Measurements from ENCODE around the gene TSPAN32.

TSPAN32 gene

DNA sequence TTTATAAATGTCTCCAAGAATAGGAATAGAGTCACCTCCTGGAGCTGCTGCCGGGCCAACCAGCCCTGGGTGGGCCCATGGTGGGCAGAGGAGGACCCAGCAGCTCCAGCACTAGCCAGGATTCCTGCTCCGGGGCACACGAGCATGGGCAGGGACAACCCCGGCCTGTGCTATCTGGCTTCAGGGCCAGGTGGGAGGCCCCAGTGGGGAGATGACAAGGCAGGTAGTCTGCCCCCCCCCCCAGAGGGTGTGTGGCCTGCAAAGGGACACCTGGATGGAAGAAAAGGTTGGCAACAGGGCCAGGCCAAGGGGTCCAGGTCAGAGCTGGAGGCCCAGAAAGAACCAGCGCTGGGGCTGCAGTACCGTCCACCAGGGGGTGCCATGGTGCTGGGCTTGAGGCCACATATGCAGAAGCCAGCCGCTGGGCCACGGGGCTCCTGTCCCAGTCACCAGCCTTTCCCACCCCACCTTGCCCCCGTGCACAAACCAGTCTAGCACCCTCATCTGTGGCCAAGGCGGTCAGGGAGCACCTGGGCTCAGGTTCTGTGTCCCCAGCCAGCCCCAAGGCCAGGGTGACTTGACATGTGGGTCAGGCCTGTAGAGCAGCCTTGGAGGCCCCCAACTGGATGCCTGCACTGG is 3.4 kb downstream of the TSPAN32 start:
- peak in 1 of 2 experiments; percentile 8 for DNase-seq

DNA sequence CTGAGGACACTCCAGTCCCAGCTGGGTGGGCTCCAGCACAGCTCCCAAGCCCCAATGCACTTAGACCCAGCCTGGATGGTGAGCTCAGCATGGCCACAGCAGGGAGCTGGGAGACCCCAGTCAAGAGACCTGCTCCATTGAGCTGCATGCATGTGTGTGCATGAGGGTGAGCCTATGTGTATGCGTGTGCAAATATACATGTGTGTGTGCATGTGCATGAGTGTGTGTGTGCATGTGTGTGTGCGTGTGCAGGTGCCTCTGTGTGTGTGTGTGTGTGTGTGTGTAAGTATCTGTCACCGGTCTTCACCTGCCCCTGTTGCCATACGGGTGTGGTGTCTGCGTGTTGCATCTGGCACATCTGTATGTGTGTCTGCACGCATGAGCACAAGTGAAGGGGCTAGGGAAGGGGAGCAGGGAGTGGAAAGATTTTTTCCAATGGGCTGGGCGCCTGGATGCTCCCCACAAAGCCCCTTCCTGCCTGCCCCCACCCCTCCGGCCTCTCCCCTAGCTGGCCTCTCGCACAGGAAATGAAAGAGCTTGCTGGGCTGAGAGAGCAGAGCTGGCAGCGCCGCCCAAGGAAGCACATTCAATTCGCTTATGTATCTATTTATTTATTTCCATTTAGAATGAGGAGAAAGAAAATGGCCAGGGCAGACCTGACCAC is 4.1 kb downstream of the TSPAN32 start:
- DNase-seq: no peak

DNA sequence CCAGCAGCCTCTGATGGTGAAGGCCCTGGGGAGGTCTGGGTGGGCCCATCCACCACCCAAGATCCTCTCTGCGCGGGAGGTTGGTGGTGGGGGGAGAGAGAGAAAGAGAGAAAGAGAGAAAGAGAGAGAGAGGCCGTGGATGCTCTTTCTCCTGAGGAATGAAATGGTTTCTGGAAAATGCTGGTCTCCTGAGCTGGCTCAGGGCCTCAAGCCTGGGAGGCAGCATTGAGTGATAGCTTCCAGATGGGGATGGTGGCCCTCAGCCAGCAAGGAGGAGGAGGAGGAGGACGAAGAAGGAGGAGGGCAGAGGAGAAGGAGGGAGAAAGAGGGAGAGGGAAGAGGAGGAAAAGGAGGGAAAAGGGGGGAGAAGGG is 4.6 kb downstream of the TSPAN32 start:
- DNase-seq: no peak

DNA sequence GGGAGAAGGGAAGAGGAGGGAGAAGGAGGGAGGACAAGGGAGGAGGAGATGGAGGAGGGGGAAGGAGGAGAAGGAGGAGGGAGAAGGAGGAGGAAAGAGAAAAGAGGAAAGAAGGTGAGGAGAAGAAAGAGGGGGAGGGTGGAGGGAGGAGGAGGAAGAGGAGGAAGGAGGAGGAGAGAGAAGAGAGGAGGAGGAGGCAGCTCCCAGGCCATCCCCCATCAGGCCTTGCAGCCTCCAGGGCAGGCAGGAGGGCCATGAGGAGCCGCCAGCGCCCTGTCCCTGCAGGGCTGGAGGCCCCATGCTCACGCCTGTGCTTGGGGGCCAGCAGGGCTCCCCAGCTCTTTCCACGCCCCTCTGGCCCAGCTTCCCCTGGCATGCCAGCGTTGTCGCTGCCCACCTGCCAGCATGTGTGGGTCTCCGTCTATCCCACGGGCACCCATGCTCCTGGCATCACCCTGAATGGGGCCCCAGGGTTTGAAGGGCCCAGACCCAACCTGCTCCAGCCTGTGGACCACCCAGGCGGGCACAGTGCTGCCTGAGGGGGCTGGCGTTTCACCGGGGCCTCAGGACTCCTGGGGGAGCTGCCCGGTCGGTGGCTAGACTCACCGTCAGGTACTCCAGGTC is 5.2 kb downstream of the TSPAN32 start:
- DNase-seq: no peak

DNA sequence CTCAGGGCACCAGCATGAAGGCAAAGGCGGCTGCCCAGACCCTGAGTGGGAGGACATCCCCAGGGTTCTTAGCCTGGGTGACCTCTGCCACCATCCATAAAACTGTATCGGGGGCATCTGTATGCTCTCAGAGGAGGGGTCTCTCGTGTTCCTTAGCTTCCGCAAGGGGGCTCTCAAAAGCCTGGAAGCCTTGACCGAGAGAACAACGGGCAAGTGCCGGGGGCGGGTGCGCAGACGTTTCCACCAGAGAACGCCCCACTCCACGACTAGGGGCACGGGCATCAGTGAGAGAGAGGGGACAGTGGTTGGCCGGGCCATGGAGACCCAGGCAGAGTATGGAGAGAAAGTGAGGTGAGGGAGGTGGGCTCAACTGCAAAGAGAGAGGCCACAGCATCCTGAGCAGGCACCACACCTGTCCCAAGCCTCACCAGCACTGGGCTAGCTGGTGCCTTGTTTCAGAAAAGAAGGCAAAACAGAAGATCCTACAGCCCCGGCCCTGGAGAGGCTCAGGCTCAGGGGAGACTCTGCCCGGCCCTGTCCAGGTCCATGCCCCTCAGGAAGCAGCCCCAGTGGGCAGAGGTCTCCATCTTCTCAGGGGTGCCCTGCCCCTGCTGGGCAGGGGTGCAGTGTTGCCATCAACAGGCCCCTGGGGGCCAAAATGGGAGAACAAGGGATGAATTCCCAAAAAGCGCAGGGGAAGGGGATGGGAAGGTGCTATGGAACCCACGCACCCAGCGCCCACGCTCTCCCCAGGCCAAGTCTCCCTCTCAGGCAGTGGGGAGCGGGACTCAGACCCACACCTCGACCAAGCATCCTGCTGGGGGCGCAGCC is 5.9 kb downstream of the TSPAN32 start:
- no peak for DNase-seq

DNA sequence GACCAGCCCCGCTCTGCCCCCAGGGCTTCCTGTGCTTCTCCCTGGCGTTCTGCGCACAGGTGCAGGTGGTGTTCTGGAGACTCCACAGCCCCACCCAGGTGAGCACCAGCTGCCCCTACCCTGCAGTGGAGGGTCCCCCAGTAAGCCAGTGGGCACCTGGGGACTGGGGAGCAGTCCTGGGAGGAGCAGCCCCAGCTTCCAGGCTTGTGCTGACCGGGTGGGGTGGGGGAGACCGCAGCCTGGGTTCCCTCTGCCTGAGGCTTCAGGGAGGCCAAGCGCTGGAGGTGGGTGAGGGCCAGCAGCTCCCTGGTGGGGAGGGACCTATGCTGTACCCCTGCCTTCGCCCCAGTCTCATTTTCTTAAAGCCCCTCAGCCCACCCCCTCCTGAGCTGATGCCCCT is 6.9 kb downstream of the TSPAN32 start:
- DNase-seq: no peak

DNA sequence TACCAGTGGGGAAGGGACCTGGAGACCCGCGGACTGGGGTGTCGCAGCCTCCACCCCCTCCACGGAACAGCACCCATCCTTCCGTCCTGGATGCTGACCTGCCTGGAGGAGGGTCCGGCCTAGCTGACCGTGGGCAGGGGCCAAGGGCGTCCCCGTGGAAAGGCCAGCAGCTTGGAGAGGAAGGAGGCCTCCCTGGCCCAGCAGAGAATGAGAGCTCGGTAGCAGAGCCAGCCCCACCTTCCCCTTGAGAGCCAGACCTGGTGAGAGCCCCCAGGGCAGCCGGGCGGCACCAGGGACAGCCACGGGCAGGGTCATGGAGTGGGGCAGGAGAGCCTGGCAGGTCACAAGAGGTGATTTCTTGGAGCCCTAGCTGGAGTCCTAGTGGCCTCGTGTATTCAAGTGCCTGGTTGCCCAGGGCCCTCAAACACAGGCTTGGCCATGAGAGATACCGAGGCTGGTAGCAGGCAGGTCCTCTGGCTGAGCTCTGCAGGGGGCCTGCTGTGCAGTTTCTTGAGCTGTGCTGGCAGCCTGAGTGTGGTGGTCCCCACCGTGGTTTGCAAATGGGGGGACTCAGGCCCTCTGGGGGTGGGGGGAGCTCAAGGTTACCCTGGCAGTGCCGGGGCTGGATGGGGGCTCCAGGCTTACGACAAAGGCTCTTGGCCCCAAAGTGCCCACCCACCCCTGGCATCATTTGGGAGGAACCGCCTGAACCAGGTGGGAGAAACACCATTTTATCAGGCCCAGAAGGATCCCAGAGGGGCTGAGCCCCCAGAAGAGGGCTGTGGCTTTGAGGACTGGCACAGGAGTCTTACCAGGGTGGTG is 7.6 kb downstream of the TSPAN32 start:
- DNase-seq: no peak

DNA sequence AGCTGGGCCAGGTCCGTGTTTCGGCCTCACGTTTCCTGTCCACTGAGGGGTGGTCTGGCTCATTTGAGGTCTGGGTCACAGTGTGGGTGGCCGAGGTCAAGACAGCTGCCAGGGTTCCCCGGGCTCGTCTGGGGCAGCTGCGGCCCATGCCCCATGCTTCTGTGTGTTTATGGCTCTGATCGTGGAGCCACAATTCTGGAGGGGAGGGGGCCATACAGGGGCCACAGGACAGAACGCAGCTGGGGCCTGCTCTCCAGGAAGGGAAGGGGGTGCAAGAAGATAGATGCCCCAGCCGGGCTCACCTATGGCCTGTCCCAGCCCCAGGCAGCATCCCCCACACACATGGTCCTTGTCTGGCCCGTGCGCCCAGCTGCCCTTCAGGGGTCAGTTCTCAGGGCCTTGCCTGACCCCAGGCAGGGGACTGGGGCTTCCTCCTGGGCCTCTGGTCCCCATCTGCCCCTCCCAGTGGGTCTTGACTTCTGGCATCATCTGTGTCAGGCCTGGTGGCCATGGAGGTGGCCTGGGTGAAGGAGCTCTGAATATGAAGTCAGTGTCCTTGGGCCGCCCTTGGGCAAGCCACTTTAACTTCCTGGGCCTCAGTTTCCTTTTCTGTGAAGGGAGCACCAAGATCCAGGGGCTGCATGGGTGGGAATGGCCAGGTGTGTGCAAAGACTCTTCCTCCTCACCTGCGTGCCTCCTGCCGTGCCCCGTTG is 8.4 kb downstream of the TSPAN32 start:
- no peak for DNase-seq

DNA sequence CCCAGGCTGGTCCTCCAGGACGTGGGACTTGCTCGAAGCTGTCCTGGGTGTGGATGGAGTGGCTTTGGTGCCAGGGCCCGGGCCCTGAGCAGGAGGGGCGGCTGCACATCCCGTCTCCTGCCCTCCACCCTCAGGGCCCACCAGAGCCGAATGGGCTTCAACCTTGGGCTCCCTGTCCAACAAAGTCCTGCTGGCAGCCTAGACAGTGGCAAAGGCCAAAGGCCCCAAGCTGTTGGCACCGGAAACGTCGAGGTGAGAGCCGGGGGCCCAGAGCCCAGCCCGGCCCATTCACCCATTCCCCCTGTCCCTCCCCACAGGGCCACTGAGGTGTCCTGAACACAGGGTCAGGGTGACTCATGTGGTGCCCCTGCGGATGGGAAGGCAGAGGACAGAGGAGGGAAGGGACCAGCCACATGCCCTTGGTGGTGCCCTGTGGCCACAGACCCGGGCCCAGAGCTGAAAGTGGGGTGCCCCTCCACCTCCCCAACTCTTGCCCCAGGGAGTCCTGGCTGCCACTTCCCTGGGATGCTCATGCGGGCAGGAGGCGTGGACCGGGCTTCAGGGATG is 9.1 kb downstream of the TSPAN32 start:
- no peak for DNase-seq

DNA sequence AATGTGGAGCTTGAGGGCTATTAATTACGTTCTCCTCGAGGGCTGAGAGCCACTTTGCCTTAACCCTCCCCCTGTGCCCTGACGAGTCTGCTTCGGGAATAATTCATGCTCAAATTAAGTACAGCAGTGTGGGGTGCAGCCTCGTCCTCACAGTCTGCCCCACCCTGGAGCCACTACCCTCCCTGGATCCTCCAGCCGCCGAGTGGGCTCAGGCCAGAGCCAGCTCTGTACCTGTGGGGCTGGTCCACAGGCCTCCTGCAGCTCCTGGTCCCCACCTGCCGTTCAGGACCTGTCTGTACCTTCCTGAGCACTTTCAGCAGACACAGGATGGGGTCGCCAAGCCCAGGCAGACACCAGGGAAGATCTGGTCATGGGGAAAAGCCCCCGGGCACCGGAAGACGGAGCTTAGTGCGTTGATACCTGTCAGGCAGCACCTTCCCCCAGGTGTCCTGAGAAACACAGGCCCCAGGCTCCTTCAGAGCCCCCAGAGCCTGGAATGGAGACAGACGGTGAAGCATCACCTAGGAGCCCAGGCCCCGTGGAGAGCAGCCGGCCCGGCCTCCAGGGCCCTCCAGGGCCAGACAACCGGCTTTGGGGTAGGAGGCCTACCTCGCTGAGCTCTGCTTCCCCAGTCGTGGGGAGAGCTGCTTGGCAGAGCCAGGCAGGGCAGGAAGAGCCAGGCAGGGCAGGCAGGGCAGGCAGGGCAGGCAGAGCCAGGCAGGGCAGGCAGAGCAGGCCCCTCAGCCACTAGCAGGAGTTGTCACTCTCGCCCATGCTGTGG is 9.7 kb downstream of the TSPAN32 start:
- DNase-seq: no peak

DNA sequence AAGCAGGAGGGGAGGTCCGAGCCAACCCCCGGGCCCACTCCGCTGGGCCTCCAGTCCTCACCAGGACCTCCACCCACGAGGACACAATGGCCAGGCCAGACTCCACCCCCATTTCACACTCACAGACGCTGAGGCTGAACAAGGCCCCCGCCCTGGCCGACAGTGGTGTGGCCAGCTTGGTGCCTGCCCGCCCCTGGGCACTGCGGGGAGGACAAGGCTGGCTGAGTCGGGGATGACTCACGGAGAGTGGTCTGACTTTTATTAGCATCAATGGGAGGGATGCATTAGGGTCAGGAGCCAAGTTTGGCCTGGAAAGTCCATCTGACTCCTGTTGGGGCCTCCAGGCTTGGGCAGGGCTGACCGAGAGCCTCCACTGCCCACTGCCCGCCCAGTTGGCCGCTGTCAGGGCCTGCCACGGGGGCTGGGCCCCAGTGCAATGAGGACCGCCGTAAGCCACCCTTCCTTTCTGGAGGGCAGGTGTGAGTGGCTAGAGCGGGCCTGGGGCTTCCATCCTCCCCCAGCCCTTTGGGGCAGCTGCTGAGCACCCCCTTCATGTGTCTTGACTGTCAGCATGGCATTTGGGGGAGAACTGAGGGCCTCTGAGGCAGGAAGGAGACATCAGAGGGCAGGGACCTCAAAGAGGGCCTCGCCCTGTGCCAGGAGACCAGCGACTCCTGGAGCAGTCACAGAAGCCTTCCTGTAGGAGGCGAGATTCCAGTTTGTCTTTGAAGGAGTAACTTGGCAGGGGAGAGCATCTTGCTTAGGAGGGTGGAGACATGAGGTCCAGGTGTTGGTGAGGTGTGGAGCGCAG is 10.6 kb downstream of the TSPAN32 start:
- DNase-seq: no peak

DNA sequence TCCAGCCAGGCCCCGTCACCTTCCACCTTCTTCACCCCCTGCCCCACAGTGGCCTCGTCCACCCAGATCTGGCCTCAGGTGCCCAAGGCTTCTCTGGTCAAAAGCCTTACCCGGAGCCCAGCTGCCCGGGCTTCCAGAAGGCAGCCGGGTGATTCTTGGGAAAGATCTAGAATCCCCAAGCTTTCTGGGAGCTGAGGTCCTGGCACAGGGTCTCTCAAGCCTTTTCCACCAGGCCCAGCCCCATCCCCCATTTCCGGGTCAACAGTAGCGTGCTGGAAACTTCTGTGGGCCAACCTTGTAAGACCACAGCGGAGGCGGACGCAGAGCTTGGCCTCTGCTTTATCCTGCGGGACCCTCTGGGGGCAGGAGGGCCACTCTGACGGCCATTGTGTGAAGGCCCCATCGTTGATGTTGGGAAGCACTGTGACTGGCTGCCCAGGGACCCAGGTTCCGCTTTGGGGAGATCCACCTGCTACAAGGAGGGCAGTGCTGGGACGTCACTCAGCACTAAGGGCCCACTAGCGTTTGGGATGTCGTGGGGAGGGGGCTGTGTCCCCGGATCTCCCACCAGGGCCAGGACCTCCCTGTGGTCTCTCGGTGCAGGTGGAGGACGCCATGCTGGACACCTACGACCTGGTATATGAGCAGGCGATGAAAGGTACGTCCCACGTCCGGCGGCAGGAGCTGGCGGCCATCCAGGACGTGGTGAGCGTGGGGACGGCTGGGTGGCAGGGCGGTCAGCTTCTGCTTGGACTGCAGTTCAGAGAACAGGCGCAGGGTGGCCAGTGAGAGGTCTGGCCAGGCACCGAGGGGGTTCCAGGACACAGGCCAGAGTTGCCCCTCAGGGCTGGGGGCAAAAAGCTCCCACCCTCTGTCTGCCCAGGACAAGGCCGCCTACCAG is 11.5 kb downstream of the TSPAN32 start:
- DNase-seq: no peak

DNA sequence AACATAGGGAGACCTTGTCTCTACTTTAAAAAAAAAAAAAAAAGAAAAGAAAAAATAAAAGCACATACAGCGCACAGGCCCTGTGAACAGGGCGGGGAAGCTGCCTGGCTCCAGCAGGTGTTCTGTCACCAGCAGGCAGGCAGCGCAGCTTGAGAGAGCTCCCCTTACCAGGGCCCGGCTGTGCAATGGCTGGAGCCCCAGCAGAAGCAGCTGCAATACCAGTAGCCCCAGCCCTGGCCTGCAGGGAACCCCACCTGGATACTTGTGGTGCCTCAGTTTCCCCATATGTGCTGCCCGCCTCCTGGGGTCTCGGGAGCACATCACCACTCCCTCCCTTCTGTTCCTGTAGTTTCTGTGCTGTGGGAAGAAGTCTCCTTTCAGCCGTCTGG is 12.3 kb downstream of the TSPAN32 start:
- DNase-seq: no peak

DNA sequence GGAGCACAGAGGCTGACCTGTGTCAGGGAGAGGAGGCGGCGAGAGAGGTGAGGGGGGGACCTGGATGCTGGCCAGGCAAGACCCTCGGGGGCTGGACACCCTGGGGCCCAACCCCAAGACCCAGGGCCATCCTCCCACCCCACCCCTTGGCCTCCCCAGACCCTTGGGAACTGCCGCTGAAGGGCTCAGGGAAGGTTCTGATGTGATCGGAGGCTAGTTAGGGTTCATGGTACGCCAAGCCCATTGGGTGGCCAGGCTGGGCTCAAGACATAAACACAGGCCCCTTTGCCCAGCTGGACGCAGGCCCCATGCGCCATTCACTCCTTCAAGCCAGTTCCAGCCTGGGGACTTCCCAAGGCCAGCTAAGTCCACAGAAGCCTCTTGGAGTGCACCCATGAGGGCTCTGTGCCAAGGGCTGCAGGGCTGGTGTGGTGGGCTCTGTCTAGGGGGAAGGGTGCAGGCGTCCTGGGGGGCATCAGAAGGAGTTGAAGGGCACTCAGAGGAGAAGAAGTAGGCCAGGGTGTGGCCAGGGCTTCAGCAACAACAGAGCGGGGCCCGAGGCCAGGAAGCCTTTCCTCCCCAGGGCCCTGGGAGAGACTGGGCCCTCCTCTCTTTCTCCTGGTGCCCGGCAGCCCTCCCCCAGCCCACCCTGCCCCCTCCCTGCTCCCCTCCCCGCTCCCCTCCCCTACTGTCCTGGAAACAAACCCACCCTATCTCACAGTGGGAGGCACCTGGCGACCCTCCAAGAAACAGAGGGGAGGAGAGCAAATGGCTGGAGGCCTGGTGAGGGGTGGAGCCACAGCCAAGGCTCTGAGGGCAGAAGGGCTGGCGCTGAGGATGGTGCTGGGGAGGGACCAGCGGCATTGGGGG is 12.9 kb downstream of the TSPAN32 start:
- no peak for DNase-seq

DNA sequence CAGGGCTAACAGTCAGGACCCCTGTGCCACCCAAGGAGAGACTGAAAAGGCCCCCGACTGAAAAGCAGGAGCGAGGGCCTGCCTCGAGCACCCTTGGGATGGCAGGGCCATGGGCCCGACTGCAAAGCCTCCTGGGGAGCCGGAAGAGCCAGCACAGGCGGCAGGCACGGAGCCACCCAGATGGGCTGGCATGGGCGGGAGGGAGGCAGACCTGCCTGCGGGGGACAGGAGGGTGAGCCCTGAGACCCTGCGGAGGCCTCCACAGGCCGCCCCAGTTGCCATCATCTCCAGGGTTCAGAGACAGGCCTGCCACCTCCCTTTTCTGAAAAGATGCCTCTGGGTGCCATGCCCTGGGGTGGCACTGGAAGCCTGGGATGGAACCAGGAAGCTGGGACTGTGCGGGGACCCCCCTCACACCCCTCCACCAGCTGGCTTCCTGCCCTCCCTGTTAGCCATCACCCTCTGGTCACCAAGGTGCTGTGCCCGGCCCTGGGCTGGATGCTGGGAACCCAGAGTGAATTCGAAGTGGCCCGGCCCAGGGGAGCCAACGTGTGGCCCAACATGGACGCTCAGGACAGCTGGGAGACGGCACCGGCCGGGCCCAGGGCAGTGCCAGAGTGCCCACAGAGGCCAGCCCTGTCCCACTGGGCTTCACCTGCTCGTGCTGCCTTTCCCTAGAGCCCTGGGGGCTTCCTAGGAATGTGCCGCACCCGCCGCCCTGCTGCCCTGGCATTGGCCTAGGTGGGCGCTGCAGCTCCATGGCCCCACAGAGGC is 13.8 kb downstream of the TSPAN32 start:
- DNase-seq: no peak

DNA sequence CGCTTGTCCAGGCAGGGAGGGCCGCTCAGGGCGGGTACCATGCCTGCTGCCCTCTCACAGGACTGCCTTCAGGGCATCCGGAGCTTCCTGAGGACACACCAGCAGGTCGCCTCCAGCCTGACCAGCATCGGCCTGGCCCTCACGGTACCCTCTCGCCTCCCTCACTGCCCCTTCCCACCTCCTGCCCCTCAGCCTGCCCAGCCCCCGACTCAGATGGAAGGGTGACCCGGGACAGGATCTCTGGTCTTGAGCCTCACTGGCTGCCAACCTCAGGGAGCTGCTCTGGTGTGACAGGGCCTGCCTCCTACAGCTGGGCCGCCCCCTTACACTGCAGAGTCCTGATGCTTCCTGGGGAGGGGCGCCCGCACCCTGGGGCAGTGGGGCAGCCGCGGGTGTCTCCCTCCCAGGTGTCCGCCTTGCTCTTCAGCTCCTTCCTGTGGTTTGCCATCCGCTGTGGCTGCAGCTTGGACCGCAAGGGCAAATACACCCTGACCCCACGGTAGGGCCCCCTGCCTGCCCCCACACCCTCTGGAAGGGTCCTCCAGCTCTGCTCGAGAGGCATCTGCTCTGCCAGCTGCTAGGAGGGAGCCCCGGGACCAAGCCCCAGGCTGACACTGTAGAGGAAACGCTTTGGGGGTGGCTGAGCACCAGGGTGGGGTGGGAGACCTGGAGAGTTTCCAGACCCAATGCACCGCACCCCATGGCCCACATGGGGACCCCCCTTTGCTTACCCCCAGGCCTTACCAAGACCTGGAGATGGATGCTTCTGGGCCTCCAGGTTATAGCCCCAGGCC is 14.6 kb downstream of the TSPAN32 start:
- no peak for DNase-seq
